HG02885 (cell line): ENCODE measurements around the gene MACO1.

Source experiments
- ATAC-seq: cut with Tn5 transposase; IDR thresholded peaks from one replicate; pipeline ENCODE4 v1.9.1; 2021; ENCODE audit warnings: mild to moderate bottlenecking; ENCODE audit not compliant: unreplicated experiment, poor library complexity

The MACO1 gene

GRCh38 chr1:25519624-25520023 lies 88.9 kb downstream of the MACO1 start:
- ATAC-seq: no peak

GRCh38 chr1:25520446-25521061 lies 89.9 kb downstream of the MACO1 start:
- ATAC-seq: no peak

- ATAC-seq: no peak
Observed at GRCh38 chr1:25522031-25522655, 91.4 kb downstream of the MACO1 start.

DNA sequence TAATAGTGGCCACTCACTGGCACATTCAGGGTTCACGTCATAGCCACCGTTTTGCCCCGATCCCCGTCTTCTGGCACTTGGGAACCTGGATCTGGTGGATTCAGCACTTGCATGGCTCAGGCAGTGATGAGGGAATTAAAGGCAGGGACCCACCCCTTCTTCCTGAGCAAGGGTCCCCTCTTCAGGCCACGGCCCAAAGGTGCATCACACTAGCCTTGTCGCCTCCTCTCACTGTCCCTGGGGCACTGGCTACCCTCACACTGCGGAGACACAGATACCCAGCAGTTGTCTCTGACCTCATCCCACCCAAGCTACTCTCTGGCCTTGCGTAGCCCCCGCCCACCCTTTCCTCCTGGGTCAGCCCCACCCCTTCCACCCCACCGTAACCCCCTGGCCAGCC lies 92.8 kb downstream of the MACO1 start:
- ATAC-seq: no peak

- no peak for ATAC-seq
Observed at GRCh38 chr1:25524568-25525360, 94.1 kb downstream of the MACO1 start.

GRCh38 chr1:25525361-25525688 lies 94.6 kb downstream of the MACO1 start:
- no peak for ATAC-seq

DNA sequence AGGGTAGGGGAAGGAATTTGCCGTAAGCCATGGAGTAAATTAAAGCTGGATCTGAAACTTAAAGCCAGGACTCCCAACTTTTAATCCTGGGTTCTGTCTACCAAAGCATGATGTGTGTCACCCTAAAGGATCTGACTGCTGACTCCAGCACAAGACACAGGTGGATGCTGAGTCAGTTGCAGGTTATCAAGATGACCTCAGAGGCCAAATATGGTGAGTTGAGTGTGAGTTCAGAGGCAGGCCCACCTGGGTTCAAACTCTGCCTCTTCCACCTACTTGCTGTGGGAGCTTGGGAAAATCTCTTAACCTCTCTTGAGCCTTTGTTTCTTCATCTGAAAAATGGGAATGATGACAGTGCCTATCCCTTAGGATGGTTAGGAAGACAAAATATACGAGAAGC lies 96.1 kb downstream of the MACO1 start:
- no peak for ATAC-seq

GRCh38 chr1:25527226-25527846 lies 96.6 kb downstream of the MACO1 start:
- no peak for ATAC-seq

DNA sequence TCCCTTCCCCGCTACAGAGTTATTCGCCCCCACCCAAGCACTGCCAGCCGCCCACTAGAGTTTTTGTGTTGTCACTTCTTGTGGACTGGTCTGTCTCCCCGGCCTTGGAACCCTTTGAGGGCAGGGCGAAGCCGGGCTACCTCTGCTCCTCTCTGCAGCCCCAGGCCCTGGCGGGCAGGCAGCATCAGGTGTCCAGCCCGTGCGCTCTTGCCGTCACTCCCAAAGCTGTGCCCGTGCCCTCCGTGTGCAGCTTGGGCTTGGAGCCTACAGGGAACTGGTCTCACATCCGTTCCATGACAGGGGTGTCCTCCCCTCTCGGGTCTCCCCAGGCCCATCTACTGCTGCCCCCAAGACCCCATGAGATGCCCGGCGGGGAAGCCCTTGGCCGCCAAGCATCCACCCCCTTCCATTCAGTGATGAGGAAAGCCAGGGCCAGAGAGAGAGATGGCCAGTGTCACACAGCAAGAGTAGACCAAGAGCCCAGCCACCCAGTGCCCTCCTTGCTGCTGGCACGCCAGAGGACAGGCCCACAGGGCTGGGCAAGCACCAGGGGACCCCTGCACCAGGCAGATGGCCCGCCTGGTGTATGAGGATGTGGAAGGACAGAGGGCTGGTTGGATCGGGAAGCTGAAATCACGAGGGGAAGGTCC lies 97.4 kb downstream of the MACO1 start:
- no peak for ATAC-seq

GRCh38 chr1:25528881-25529517 lies 98.3 kb downstream of the MACO1 start:
- no peak for ATAC-seq

DNA sequence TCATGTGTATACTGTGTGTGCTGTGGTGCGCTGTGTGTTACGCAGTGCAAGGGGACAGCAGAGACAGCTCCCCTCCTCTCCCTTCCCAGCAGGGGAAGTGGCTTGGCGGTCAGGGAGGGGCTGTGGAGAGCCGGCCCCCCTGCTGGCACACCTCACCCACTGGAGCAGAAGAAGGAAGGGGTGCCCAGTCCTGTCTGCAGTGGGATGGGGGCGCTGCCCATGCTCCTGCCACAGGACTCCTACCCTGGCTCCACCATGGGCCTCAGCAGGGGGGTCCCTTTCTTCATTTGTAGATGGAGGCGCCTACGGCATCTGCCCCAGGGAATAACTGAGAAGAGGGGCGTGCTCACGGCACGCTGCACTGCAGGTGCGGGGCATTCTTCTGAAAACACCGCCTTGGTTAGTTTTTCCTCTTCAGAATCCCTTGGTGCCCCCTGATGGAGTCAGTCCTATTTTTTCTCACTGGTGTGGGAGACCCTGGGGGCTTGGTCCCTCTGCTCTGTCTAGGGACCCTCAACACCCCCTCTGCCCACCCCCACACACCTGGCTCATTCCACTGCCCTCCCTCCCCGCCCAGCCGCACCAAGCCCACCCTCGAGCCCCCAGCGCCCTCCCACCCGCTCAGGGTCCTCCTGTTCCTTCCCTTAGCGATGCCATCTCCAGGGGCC lies 99.0 kb downstream of the MACO1 start:
- ATAC-seq: no peak

DNA sequence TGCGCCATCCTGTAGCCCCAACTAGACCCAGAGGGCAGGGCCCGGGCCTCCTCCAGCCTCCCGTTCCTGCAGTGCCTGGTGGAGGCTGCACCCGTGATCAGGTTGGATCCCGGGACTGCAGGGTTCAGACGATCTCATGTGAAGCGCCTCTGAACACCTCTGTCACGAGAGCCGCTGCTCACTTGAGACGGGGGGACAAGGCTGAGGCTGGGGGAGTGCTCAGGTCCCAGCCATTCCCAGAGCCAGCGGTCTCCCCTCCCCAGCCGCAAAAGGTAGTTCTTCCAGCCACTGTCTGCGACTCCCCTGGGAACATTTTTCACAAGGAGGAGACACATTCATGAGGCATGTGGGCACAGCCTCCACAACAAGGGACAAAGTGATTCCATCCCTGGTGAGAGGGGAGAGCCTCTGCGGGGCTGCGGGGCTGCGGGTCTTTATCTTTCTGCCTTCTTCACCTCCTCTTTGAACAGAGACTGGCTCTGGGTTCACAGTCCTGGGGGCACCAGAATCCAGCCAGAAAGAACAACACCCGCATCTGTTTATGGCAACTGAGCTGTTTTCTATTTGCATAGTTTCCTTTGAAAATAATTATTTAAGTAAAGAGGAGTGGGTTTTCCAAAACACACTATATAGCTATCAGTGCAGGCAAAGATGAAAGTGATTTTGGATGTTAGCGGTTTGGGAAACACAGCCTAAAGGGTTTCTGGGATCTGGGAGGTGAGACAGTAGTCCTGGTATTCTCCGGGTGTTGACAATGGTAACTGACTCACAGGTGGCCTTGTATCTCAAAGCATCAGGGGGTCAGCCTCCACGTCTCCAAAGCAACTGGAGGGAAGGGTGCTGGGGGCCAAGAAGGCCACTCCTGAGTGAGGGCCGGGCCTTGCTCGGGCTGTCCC lies 99.7 kb downstream of the MACO1 start:
- no peak for ATAC-seq

DNA sequence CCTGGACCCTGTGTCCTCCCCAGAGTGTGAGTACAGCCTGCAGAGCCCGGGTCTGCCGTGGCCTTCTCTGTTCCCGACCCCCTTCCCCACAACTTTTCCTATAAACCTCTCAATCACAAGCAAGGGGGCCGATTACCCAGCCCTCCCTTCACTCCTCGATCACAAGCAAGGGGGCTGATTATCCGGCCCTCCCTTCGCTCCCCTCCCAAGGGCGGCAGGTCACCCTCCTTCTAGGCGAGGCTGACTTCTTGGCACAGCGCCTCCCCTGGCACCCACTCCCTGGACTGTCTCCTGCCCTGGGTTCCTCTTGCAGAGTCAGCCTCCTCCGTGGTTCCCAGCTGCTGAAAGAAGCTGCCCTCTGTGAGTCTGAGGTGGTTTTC lies 100.4 kb downstream of the MACO1 start:
- ATAC-seq: no peak

GRCh38 chr1:25532970-25533369 lies 102.3 kb downstream of the MACO1 start:
- no peak for ATAC-seq

DNA sequence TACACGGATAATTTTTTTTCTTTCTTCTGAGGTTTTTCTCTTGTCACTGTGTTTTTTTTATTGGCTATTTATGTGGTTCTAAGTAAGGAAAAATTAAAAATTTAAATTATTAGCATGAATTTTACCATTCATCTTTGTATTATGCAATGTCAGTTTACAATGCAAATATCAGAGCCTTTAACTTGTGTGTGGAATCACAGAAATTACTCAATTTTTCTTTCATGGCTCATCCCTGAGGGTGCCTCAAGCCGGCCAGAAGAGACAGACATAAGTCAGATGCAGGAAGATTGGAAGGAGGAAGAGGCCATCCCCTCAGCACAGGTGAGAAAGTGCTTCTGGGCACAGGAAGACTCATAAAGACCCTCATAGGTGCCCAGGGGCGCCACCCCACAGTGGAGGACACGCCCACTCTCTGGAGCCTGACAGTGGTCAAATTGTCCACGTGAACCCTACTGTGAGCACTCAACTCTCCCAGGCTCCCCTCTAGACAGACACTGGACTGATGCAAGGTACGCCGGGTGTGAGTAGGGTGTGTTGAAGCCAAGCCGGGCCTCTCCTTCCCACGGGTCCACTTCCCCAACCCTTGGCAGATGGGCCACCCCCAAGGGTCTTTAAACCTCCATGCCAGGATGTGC lies 103.2 kb downstream of the MACO1 start:
- ATAC-seq: no peak

- no peak for ATAC-seq
Observed at GRCh38 chr1:25534410-25534788, 103.7 kb downstream of the MACO1 start.

- no peak for ATAC-seq
Observed at GRCh38 chr1:25536124-25536523, 105.4 kb downstream of the MACO1 start.

DNA sequence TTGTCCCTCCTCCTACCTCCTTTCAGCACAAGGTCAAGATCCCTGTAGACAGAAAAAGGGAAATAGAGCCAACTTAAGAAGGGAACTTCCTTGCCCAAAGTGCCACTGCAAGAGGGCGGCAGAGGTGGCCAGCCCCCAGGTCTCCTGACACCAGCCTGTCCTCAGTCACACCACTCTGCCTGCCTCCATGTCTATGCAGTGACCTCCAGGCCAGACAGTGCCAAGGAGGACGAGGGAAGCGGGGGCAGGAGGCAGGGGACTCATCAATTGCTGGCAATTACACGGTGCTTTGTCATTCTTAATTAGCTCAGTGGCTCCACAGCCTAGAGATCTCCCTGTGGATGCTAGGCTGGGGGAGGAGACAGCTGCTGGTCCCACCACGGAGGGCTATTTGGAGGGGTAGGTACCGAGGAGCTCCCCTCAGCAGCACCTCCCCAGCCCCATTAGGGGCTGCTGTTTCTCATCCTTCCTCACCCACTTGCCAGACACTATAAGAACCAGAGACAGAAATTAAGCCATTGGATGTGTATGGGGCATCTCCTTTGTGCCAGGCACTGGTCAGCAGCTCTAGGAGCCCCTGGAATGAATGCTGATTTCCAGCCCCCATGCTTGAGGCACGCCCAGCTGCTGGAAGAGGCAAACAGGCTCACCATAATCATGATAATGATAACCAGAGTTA lies 106.6 kb downstream of the MACO1 start:
- no peak for ATAC-seq
